Epithelial cell of esophagus (primary cell): Measurements from ENCODE around the gene OGDHL.

Experiments
- DNase-seq: peaks from one replicate; pipeline ENCODE4 v3.0.0; 2010; ENCODE audit warnings: low read depth
- H3K4me3 ChIP-seq: 2 replicates; pipeline ENCODE4 v1.5.1; 2011; ENCODE audit warnings: mild to moderate bottlenecking, low read length, control low read depth
- TF ChIP-seq, protein P1 (sequence below): IDR thresholded peaks from 2 replicates; pipeline ENCODE4 v1.5.1; 2011; ENCODE audit warnings: low read depth, mild to moderate bottlenecking, low read length, control low read depth, inconsistent platforms; ENCODE audit not compliant: insufficient read depth; ENCODE audit errors: missing control alignments

Gene OGDHL

DNA sequence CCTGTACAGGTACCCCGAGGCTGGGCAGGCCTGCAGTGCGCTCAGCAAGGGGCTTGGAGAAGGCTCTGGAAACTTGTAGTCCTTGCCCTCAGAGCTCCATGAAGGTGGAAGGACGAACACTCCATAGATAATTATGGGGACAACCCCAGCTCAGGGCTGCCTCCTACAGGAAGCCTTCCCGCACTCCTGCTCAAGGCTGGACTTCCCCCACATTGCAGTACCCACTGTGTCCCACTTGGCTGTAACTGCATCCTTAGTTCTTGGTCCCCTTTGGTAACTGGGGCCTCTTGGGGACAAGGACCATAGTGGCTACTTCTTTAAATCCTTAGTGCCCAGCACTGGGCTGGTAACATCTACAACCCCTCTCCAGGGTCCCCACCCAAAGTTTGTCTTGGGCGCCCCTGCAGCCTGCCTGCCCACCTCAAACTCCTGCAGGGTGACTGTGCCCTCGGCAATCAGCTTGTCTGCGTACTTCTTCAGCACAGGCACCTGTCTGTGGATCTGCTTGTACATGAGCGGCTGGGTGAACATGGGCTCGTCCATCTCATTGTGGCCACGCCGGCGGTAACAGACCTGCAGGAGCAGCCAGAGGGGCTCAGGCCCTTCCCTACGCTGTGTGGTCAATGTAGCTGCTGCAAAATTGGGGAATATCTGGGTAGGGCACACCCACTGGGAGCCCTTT lies 17.1 kb downstream of the OGDHL start:
- TF ChIP-seq, protein P1, sequence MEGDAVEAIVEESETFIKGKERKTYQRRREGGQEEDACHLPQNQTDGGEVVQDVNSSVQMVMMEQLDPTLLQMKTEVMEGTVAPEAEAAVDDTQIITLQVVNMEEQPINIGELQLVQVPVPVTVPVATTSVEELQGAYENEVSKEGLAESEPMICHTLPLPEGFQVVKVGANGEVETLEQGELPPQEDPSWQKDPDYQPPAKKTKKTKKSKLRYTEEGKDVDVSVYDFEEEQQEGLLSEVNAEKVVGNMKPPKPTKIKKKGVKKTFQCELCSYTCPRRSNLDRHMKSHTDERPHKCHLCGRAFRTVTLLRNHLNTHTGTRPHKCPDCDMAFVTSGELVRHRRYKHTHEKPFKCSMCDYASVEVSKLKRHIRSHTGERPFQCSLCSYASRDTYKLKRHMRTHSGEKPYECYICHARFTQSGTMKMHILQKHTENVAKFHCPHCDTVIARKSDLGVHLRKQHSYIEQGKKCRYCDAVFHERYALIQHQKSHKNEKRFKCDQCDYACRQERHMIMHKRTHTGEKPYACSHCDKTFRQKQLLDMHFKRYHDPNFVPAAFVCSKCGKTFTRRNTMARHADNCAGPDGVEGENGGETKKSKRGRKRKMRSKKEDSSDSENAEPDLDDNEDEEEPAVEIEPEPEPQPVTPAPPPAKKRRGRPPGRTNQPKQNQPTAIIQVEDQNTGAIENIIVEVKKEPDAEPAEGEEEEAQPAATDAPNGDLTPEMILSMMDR, result no peak
- DNase-seq, result no peak
- no peak overlapping the region for H3K4me3 ChIP-seq

- DNase-seq, result no peak
- TF ChIP-seq, protein P1, result no peak
- H3K4me3 ChIP-seq, result no peak overlapping the region
These were observed 17.9 kb downstream of the OGDHL start for GRCh38 chr10:49744091-49744685.

- H3K4me3 ChIP-seq, result no peak overlapping the region
- DNase-seq, result no peak
- TF ChIP-seq, protein P1, result no peak
These were observed 18.6 kb downstream of the OGDHL start for GRCh38 chr10:49743464-49744075.

GRCh38 chr10:49742683-49743463 lies 19.2 kb downstream of the OGDHL start:
- DNase-seq, result no peak
- TF ChIP-seq, protein P1, result no peak
- no peak overlapping the region for H3K4me3 ChIP-seq

GRCh38 chr10:49741108-49741995 lies 20.8 kb downstream of the OGDHL start:
- no peak for DNase-seq
- TF ChIP-seq, protein P1, result no peak
- H3K4me3 ChIP-seq, result no peak overlapping the region
